Stomach (tissue), 4 donors: Measurements from ENCODE around the gene FKBP9.

Source experiments
- POLR2A ChIP-seq, 4 donors: fragments of 450-650 bp; IDR thresholded peaks; one replicate each; pipeline ENCODE4 v1.6.1; 2016; ENCODE audit warnings: antibody characterized with exemption in 4 of 4, control low read depth in 2 of 4, mild to moderate bottlenecking in 1 of 4, moderate library complexity in 1 of 4
- POLR2AphosphoS5 ChIP-seq, 3 donors: sonication (generic); formaldehyde crosslinking; IDR thresholded peaks; one replicate each; pipeline ENCODE4 v1.6.1; 2016; ENCODE audit warnings: antibody characterized with exemption in 3 of 3
- TF ChIP-seq, protein P1 (sequence below), 7 experiments: fragments of 450-650 bp in 4 of 7; fragments of 200-600 bp in 3 of 7; sonication (generic) in 3 of 7; IDR thresholded peaks; one replicate each; pipeline ENCODE4 v1.5.1; 2016 to 2019; ENCODE audit warnings: antibody characterized with exemption in 7 of 7, control low read depth in 2 of 7, mild to moderate bottlenecking in 1 of 7

DNA sequence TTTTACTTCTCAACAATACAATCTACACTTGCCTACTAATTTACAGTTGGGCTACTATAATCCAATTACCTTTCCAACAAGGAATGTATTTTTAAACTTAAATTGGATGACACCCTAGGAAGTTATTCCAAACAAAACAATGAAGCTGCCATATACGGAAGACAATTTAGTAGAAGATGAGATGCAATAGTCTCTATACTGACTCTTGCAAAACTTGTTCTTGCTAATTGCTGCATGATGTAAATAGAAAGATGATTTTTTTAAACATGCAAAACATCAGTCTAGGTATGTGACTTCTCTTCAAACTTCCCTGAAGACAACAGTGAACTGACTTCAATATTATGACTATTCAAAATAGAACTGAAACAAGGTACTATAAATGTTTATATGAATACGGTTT lies 87.7 kb downstream of the FKBP9 start:
- TF ChIP-seq, protein P1, sequence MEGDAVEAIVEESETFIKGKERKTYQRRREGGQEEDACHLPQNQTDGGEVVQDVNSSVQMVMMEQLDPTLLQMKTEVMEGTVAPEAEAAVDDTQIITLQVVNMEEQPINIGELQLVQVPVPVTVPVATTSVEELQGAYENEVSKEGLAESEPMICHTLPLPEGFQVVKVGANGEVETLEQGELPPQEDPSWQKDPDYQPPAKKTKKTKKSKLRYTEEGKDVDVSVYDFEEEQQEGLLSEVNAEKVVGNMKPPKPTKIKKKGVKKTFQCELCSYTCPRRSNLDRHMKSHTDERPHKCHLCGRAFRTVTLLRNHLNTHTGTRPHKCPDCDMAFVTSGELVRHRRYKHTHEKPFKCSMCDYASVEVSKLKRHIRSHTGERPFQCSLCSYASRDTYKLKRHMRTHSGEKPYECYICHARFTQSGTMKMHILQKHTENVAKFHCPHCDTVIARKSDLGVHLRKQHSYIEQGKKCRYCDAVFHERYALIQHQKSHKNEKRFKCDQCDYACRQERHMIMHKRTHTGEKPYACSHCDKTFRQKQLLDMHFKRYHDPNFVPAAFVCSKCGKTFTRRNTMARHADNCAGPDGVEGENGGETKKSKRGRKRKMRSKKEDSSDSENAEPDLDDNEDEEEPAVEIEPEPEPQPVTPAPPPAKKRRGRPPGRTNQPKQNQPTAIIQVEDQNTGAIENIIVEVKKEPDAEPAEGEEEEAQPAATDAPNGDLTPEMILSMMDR (IDR thresholded peaks at IDR 0.05) = no peak
- no peak for TF ChIP-seq POLR2A (IDR thresholded peaks at IDR 0.05)
- TF ChIP-seq POLR2AphosphoS5 (IDR thresholded peaks at IDR 0.05) = no peak
